ENCODE results near the gene APOC1.

- TF ChIP-seq POLR2A (IDR thresholded peaks at IDR 0.05): no peak
- TF ChIP-seq CTCF (IDR thresholded peaks at IDR 0.05): no peak
Measured at GRCh38 chr19:44930088-44930487, 15.7 kb downstream of the APOC1 start.

Data from uterus (tissue), 2 donors.